PFSK-1 (cell line): Measurements from ENCODE around the gene ADCY6.
A peak's percentile ranks its signal among the peaks of the same experiment; 100 is the strongest.

Experiments
- FOXP2 ChIP-seq: optimal IDR thresholded peaks from 2 replicates; pipeline ENCODE3; 2011; ENCODE audit warnings: borderline replicate concordance, control low read depth, inconsistent platforms; ENCODE audit not compliant: insufficient read depth; ENCODE audit errors: extremely low read length, extremely low read depth
- POLR2AphosphoS5 ChIP-seq: IDR thresholded peaks from 2 replicates; pipeline ENCODE4 v1.6.1; 2012; ENCODE audit warnings: low read depth, mild to moderate bottlenecking, control low read depth, low read length, moderate library complexity
- SIN3A ChIP-seq: IDR thresholded peaks from 2 replicates; pipeline ENCODE4 v1.6.1; 2012; ENCODE audit warnings: mild to moderate bottlenecking, low read length, moderate library complexity, borderline replicate concordance; ENCODE audit not compliant: insufficient read depth
- TAF1 ChIP-seq: IDR thresholded peaks from 2 replicates; pipeline ENCODE4 v1.6.1; 2012; ENCODE audit warnings: low read length, control low read depth, borderline replicate concordance; ENCODE audit not compliant: insufficient read depth
- TF ChIP-seq, protein P1 (sequence below), 2 experiments: IDR thresholded peaks; 2 replicates each; pipeline versions ENCODE4 v1.6.1 to v1.8.0; 2011 to 2012; ENCODE audit warnings: low read depth in 2 of 2, low read length in 2 of 2, control low read depth in 1 of 2, inconsistent platforms in 1 of 2, mild to moderate bottlenecking in 1 of 2, moderate library complexity in 1 of 2; ENCODE audit not compliant: insufficient read depth in 1 of 2

GRCh38 chr12:48815126-48816110 is 26.5 kb upstream of the ADCY6 start:
- TF ChIP-seq, protein P1, sequence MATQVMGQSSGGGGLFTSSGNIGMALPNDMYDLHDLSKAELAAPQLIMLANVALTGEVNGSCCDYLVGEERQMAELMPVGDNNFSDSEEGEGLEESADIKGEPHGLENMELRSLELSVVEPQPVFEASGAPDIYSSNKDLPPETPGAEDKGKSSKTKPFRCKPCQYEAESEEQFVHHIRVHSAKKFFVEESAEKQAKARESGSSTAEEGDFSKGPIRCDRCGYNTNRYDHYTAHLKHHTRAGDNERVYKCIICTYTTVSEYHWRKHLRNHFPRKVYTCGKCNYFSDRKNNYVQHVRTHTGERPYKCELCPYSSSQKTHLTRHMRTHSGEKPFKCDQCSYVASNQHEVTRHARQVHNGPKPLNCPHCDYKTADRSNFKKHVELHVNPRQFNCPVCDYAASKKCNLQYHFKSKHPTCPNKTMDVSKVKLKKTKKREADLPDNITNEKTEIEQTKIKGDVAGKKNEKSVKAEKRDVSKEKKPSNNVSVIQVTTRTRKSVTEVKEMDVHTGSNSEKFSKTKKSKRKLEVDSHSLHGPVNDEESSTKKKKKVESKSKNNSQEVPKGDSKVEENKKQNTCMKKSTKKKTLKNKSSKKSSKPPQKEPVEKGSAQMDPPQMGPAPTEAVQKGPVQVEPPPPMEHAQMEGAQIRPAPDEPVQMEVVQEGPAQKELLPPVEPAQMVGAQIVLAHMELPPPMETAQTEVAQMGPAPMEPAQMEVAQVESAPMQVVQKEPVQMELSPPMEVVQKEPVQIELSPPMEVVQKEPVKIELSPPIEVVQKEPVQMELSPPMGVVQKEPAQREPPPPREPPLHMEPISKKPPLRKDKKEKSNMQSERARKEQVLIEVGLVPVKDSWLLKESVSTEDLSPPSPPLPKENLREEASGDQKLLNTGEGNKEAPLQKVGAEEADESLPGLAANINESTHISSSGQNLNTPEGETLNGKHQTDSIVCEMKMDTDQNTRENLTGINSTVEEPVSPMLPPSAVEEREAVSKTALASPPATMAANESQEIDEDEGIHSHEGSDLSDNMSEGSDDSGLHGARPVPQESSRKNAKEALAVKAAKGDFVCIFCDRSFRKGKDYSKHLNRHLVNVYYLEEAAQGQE (IDR thresholded peaks at IDR 0.05; ENCODE audit: insufficient read depth in 1 of 2, low read depth in 2 of 2, low read length in 2 of 2): peak in 1 of 2 experiments; percentile 33; a peak in 1 of 4 replicates
- TF ChIP-seq SIN3A: 0 out of 2 replicates have a peak, but pooled peaks have one; percentile 35
- peak; percentile 37 for TF ChIP-seq FOXP2
- peak; percentile 84 for TF ChIP-seq TAF1
- TF ChIP-seq POLR2AphosphoS5: peak; percentile 89
